Urothelium cell line (cell line): Measurements from ENCODE around the gene KCNN3.

Source experiments
- DNase-seq: peaks from one replicate; pipeline ENCODE4 v3.0.0; 2011; ENCODE audit warnings: low spot score, mixed read lengths
- FAIRE-seq: peaks from 2 replicates; lab custom pipeline; 2011; peaks lifted over from hg19 to GRCh38; lab: Jason Lieb, UNC

The KCNN3 gene

GRCh38 chr1:154756793-154757548 lies 113.1 kb downstream of the KCNN3 start:
- no peak for FAIRE-seq

GRCh38 chr1:154755858-154756730 lies 114.0 kb downstream of the KCNN3 start:
- FAIRE-seq, result no peak
- DNase-seq, result peak; percentile 37

More at GRCh38 chr1:154756793-154757548, 113.1 kb downstream of the KCNN3 start:
- no peak for DNase-seq

- FAIRE-seq, result no peak
Measured at GRCh38 chr1:154753426-154753825, 116.7 kb downstream of the KCNN3 start.

DNA sequence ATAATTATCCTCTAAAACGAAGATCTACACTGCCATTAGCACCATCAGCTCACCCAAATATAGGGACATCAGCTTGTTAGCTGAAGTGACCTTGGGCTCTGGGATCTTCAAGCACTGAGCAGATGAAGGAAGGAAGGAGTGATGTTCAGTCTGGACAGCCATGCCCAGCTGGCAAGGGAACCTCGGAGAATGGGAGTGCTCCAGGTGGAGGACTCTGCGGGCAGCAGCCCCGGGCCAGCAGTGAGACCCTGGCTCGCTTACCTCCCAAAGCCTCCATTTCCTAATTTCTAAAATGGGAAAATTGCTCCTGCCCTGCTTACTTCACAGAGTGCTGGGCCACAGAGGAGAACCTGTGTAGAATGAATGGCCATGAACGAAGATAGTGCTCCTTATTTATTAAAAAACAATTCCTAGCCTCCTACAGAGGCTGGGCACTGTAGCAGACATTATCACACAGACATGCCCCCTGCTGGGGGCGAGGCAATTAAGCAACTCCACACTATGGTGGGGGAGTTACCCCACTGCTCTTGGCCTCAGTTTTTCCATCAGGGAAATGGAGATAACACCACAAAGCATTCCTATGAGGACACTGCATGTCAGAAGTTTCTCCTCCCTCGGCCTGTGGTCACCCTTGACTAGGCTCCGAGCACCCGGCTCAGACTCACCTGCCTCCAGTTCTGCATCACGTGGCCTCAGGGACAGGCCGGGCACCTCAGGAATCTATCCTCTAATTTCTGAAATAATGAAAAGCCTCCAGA lies 117.6 kb downstream of the KCNN3 start:
- FAIRE-seq (no peak), DNase-seq (no peak)

More at GRCh38 chr1:154753426-154753825, 116.7 kb downstream of the KCNN3 start:
- no peak for DNase-seq

- DNase-seq (no peak), FAIRE-seq (no peak)
Measured at GRCh38 chr1:154751690-154752089, 118.4 kb downstream of the KCNN3 start.

GRCh38 chr1:154750681-154751665 lies 119.1 kb downstream of the KCNN3 start:
- DNase-seq, result no peak
- no peak for FAIRE-seq

GRCh38 chr1:154749078-154749760 lies 120.9 kb downstream of the KCNN3 start:
- FAIRE-seq (no peak), DNase-seq (no peak)

DNA sequence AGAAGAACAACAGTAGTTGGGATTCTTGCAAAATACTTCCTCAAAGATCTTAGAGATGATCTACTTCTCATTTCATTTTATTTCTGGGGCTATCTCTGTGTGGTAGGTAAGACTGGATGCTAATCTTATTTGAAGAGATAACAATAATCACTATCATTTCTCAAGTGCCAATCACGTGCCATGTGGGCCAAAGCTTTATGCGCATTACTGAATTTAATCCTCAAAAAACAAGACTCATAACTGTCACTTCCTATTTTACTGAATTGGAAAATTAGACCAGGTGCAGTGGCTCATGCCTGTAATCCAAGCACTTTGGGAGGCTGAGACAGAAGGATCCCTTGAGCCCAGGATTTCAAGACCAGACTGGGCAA lies 121.7 kb downstream of the KCNN3 start:
- DNase-seq, result no peak
- no peak for FAIRE-seq

DNA sequence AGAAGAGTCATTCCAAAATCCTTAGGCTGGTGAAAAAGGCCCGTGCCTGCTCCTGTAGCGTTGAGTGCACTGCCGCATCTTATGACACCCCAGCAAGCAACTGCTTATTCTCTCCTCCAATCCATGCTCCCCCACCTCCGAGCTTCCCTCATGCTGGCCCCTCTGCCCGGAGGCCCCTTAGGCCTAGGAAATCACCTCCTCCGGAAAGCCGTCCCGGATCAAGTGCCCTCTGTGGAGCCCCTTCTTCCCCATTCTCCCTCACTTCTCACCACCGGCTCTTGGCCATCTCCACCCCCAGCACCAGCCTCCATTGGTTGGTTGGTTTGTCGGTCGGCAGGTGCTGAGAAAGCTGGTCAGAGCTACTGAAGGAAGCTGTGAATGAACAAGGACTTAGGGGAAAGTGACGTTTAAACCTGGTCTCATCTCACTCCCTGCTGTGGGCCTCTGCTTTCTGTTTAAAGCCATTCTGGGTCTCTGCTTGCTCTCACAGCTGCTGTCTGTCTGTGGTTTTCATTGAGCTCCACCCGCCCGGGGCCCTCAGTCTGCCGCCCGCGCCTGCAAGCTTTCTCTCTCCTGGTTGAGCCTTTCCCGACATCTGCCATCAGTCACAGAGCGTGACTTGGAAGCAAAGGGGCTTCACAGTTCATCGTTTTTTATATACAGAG lies 122.2 kb downstream of the KCNN3 start:
- FAIRE-seq (no peak), DNase-seq (no peak)

- DNase-seq (no peak), FAIRE-seq (no peak)
Measured at GRCh38 chr1:154747380-154747739, 122.7 kb downstream of the KCNN3 start.

DNA sequence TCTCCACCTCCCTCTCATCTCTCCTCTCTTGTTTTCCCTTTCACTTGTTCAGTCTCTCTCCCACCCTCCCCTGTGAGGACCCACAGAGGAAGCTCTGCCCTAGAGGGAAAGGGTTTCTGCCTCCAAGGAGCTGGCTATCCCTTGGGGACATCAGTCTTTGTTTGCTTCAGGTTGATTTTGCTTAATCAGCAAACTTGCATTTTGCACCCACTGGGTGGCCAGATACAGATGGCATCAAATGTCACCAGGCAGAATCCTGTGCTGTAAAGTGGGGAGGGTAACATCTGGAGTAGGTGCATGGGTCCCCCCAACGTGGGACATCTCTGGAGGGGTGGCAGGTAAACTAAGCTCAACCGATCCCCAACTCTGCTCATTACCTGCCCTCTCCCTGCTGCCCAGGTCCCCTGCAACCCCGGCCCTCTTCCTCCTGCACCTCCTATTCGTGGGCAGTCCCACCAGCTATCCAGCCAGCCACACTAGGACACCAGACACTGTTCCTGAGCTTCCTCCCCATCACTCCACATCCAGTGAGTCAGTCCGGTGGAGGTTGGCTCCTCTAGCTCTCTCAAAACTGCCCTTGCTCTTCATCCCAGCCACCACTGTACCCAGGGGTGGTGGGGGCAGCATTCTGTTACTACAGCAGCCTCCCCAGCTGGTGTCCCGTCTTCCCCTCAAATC lies 123.3 kb downstream of the KCNN3 start:
- FAIRE-seq (no peak), DNase-seq (no peak)

- no peak for DNase-seq
- no peak for FAIRE-seq
Measured at GRCh38 chr1:154745750-154746425, 124.2 kb downstream of the KCNN3 start.

- no peak for DNase-seq
- no peak for FAIRE-seq
Measured at GRCh38 chr1:154745286-154745731, 124.8 kb downstream of the KCNN3 start.

DNA sequence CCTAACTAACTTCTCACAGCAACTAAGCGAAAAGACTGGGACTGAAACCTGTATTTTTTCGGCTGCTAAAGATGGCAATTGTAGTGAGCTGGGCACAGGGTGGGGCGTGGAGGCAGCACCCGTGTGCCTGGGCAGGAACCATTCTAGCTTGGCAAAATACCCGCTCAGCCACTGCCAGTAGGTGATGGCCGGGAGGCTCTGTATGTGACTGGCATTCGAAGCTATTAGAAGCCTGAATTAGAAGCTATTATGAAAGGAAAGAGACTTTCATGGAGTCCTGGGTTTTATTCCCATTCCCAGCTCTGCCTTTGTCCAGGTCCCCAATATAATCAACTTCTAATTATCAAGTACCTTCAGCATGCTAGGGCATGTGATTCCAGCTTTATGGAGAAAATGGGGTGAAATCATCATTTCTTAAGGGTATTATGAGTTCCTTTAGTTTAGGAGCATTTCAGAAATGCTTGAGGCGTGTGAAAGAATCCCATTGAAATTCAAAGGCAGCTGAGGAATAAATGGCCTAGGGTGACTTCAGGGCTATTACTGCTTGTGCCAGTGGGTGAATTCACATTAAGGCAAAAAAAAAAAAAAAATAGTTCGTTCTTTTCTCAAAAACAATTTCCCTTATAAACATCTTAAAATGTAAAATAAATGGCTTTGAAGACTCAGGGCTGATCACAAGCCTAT lies 125.6 kb downstream of the KCNN3 start:
- DNase-seq (no peak), FAIRE-seq (no peak)

DNA sequence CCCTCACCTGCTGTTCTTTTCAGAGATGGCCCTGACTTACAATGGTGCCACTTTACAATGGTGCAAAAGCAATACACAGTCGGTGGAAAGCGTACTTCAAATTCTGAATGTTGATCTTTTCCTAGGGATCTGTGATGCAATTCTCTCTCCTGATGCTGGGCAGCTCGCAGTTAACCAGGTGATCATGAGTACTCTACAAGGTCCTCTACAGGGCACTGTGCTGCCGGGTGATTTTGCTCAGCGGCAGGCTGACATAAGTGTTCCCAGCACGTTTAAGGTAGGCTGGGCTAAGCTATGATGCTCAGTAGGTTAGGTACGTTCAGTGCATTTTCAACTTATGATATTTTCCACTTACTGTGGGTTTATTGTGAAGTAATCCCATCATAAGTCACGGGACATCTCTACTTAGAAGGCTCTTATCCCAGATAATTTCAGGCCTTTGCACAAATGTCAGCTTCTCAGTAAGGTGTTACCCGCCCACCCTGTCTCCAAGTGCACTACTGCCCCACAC lies 126.5 kb downstream of the KCNN3 start:
- no peak for DNase-seq
- no peak for FAIRE-seq

GRCh38 chr1:154742606-154743005 lies 127.5 kb downstream of the KCNN3 start:
- FAIRE-seq (no peak), DNase-seq (no peak)
